IMR-90 (cell line): ENCODE data around the gene DOCK6. TPM values are rescaled to one million over a fixed set of nuclear protein-coding genes. Genes with fewer than 3 reads are reported as not detected.

Experiments used
- polyA plus RNA-seq, 3 experiments: library from polyadenylated mRNA; depleted of rRNA; stranded (reverse); fragments of >200 nt; gene quantifications; 2 replicates each; pipeline ENCODE4 v1.2.3, GENCODE V29; 2012; ENCODE audit warnings: low replicate concordance in 1 of 3
- total RNA-seq: library from RNA; depleted of rRNA; stranded (reverse); fragments of >200 nt; gene quantifications from 2 replicates; pipeline ENCODE4 v1.2.3, GENCODE V29; 2012; rRNA removed

The DOCK6 gene
- total and polyA plus RNA-seq, 2 of the 4 experiments (the other 2 are of a cell fraction) = 5.0 to 18.4 TPM

Other genes starting within 250 kb of the DOCK6 start
- 40.5 and 45.2 TPM in 2 replicates for gene LDLR, start 173.1 kb downstream of the DOCK6 start, total RNA-seq
- gene LDLR, start 173.1 kb downstream of the DOCK6 start, polyA plus RNA-seq (2012; rRNA removed) = 53.8 and 61.2 TPM in 2 replicates
- gene SPC24, start 106.7 kb downstream of the DOCK6 start, total RNA-seq = 68.3 and 97.5 TPM in 2 replicates
- gene SPC24, start 106.7 kb downstream of the DOCK6 start, polyA plus RNA-seq (2012; rRNA removed) = 11.7 and 12.2 TPM in 2 replicates
- gene KANK2, start 65.0 kb downstream of the DOCK6 start, total RNA-seq = 104 and 126 TPM in 2 replicates
- 156 and 176 TPM in 2 replicates for gene KANK2, start 65.0 kb downstream of the DOCK6 start, polyA plus RNA-seq (2012; rRNA removed)
- not detected in 2 replicates for gene ANGPTL8, start 22.9 kb downstream of the DOCK6 start, total RNA-seq
- not detected in 2 replicates for gene ANGPTL8, start 22.9 kb downstream of the DOCK6 start, polyA plus RNA-seq (2012; rRNA removed)
- not detected in 2 replicates for gene TSPAN16, start 33.6 kb upstream of the DOCK6 start, total RNA-seq
- gene TSPAN16, start 33.6 kb upstream of the DOCK6 start, polyA plus RNA-seq (2012; rRNA removed) = not detected in 2 replicates
- gene RAB3D, start 77.1 kb upstream of the DOCK6 start, total RNA-seq = 4.8 and 5.0 TPM in 2 replicates
- gene RAB3D, start 77.1 kb upstream of the DOCK6 start, polyA plus RNA-seq (2012; rRNA removed) = 5.0 and 5.5 TPM in 2 replicates
- gene TMEM205, start 83.7 kb upstream of the DOCK6 start, total RNA-seq = 87.5 and 136 TPM in 2 replicates
- gene TMEM205, start 83.7 kb upstream of the DOCK6 start, polyA plus RNA-seq (2012; rRNA removed) = 107 and 110 TPM in 2 replicates
- 4.4 and 4.7 TPM in 2 replicates for gene CCDC159, start 84.0 kb upstream of the DOCK6 start, total RNA-seq
- 14.0 and 14.3 TPM in 2 replicates for gene CCDC159, start 84.0 kb upstream of the DOCK6 start, polyA plus RNA-seq (2012; rRNA removed)
- 3.9 and 4.4 TPM in 2 replicates for gene PLPPR2, start 92.9 kb upstream of the DOCK6 start, total RNA-seq
- gene PLPPR2, start 92.9 kb upstream of the DOCK6 start, polyA plus RNA-seq (2012; rRNA removed) = 45.2 and 50.2 TPM in 2 replicates
- 0.36 and 0.56 TPM in 2 replicates for gene SWSAP1, start 112.1 kb upstream of the DOCK6 start, total RNA-seq
- gene SWSAP1, start 112.1 kb upstream of the DOCK6 start, polyA plus RNA-seq (2012; rRNA removed) = 1.6 and 2.0 TPM in 2 replicates
- 3.1 and 4.3 TPM in 2 replicates for gene EPOR, start 121.8 kb upstream of the DOCK6 start, total RNA-seq
- gene EPOR, start 121.8 kb upstream of the DOCK6 start, polyA plus RNA-seq (2012; rRNA removed) = 10.1 and 12.0 TPM in 2 replicates
- gene RGL3, start 156.8 kb upstream of the DOCK6 start, total RNA-seq = 0.18 TPM in 1 of 2 replicates, not detected in the other
- 0.34 and 0.62 TPM in 2 replicates for gene RGL3, start 156.8 kb upstream of the DOCK6 start, polyA plus RNA-seq (2012; rRNA removed)
- gene ODAD3, start 172.6 kb upstream of the DOCK6 start, total RNA-seq = under 0.01 and 0.28 TPM in 2 replicates
- gene ODAD3, start 172.6 kb upstream of the DOCK6 start, polyA plus RNA-seq (2012; rRNA removed) = 0.04 and 0.44 TPM in 2 replicates
- 36.0 and 55.8 TPM in 2 replicates for gene PRKCSH, start 173.1 kb upstream of the DOCK6 start, total RNA-seq
- 252 and 272 TPM in 2 replicates for gene PRKCSH, start 173.1 kb upstream of the DOCK6 start, polyA plus RNA-seq (2012; rRNA removed)
- not detected in 2 replicates for gene ELAVL3, start 218.5 kb upstream of the DOCK6 start, total RNA-seq
- not detected in 2 replicates for gene ELAVL3, start 218.5 kb upstream of the DOCK6 start, polyA plus RNA-seq (2012; rRNA removed)
- gene ZNF653, start 243.3 kb upstream of the DOCK6 start, total RNA-seq = 3.9 and 4.4 TPM in 2 replicates
- 9.0 and 10.3 TPM in 2 replicates for gene ZNF653, start 243.3 kb upstream of the DOCK6 start, polyA plus RNA-seq (2012; rRNA removed)